ENCODE data around the gene SLC12A9.
"Not testable (repeated sequence)": the region's sequence is repeated elsewhere in the genome, so short reads cannot be mapped to it uniquely, and the experiment has no call there.

The SLC12A9 gene

GRCh38 chr7:100899432-100899831, 46.9 kb downstream of the SLC12A9 start:
- ChIA-PET POLR2A (interaction anchor here (1.1 kb wide), 1 partner anchor 10 kb away, joined by 3 read pairs; the partner anchor contains the start of gene UFSP1), CTCF (interaction anchor here (0.7 kb wide), 1 partner anchor 52 kb away, joined by 9 read pairs; no protein-coding TSS in a partner anchor)
- DNase-seq (ENCODE audit: extremely low spot score), result no peak
- TF ChIP-seq LEF1 (IDR thresholded peaks at IDR 0.05; ENCODE audit: borderline replicate concordance), result no peak
- no peak for TF ChIP-seq FOXA1 (IDR thresholded peaks at IDR 0.05)
- TF ChIP-seq SUZ12 (IDR thresholded peaks at IDR 0.05), result no peak
- no peak for TF ChIP-seq CTBP1 (IDR thresholded peaks at IDR 0.05; ENCODE audit: borderline replicate concordance)
- no peak for TF ChIP-seq NFRKB (IDR thresholded peaks at IDR 0.05)
- TF ChIP-seq FOXK2 (IDR thresholded peaks at IDR 0.05), result no peak
- no peak for TF ChIP-seq FOXM1 (IDR thresholded peaks at IDR 0.05; ENCODE audit: borderline replicate concordance)
- no peak for TF ChIP-seq ZNF384 (IDR thresholded peaks at IDR 0.05)
- TF ChIP-seq L3MBTL2 (conservative IDR thresholded peaks at IDR 0.05), result no peak
- TF ChIP-seq PKNOX1 (IDR thresholded peaks at IDR 0.05), result no peak

- CTCF ChIA-PET, result interaction anchor here (0.6 kb wide), 1 partner anchor 46 kb away, joined by 3 read pairs; no protein-coding TSS in a partner anchor
- TF ChIP-seq PKNOX1 (IDR thresholded peaks at IDR 0.05) (no peak), BHLHE40 (IDR thresholded peaks at IDR 0.05; ENCODE audit: borderline replicate concordance) (no peak), LEF1 (IDR thresholded peaks at IDR 0.05; ENCODE audit: borderline replicate concordance) (no peak), CTBP1 (IDR thresholded peaks at IDR 0.05; ENCODE audit: borderline replicate concordance) (no peak), L3MBTL2 (conservative IDR thresholded peaks at IDR 0.05) (no peak), TARDBP (IDR thresholded peaks at IDR 0.05) (no peak), ELF4 (IDR thresholded peaks at IDR 0.05) (no peak), SUZ12 (IDR thresholded peaks at IDR 0.05) (no peak), SP1 (IDR thresholded peaks at IDR 0.05) (no peak), NFRKB (IDR thresholded peaks at IDR 0.05) (no peak), ZNF384 (IDR thresholded peaks at IDR 0.05) (no peak)
- POLR2A ChIA-PET, result no interaction called here
- DNase-seq (ENCODE audit: extremely low spot score), result no peak
Observed at GRCh38 chr7:100900978-100901377, 48.5 kb downstream of the SLC12A9 start.

- ChIA-PET CTCF (no interaction called here), POLR2A (interaction anchor here (1.2 kb wide), 1 partner anchor 12 kb away, joined by 3 read pairs; the partner anchor contains the start of gene UFSP1)
- TF ChIP-seq L3MBTL2 (conservative IDR thresholded peaks at IDR 0.05) (no peak), ZNF384 (IDR thresholded peaks at IDR 0.05) (no peak), SP1 (IDR thresholded peaks at IDR 0.05) (no peak), NFRKB (IDR thresholded peaks at IDR 0.05) (no peak), CTBP1 (IDR thresholded peaks at IDR 0.05; ENCODE audit: borderline replicate concordance) (no peak), SUZ12 (IDR thresholded peaks at IDR 0.05) (no peak), FOXK2 (IDR thresholded peaks at IDR 0.05) (no peak), PKNOX1 (IDR thresholded peaks at IDR 0.05) (no peak), ELF4 (IDR thresholded peaks at IDR 0.05) (no peak)
- DNase-seq (ENCODE audit: extremely low spot score), result no peak
Observed at GRCh38 chr7:100901921-100902332, 49.4 kb downstream of the SLC12A9 start.

- ChIA-PET CTCF (interaction anchor here (0.6 kb wide), 2 partner anchors 15 to 155 kb away, joined by 3 to 4 read pairs; no protein-coding TSS in a partner anchor), POLR2A (no interaction called here)
Observed at GRCh38 chr7:100902638-100903037, 50.1 kb downstream of the SLC12A9 start.

GRCh38 chr7:100908512-100908911, 56.0 kb downstream of the SLC12A9 start:
- DNase-seq (ENCODE audit: extremely low spot score), result no peak
- ChIA-PET CTCF (no interaction called here), POLR2A (no interaction called here)
- no peak for TF ChIP-seq LEF1 (IDR thresholded peaks at IDR 0.05; ENCODE audit: borderline replicate concordance)
- TF ChIP-seq PKNOX1 (IDR thresholded peaks at IDR 0.05), result no peak
- TF ChIP-seq NFRKB (IDR thresholded peaks at IDR 0.05), result no peak
- no peak for TF ChIP-seq SUZ12 (IDR thresholded peaks at IDR 0.05)
- TF ChIP-seq FOXM1 (IDR thresholded peaks at IDR 0.05; ENCODE audit: borderline replicate concordance), result no peak
- no peak for TF ChIP-seq TARDBP (IDR thresholded peaks at IDR 0.05)
- no peak for TF ChIP-seq BHLHE40 (IDR thresholded peaks at IDR 0.05; ENCODE audit: borderline replicate concordance)

More at GRCh38 chr7:100902638-100903037, 50.1 kb downstream of the SLC12A9 start:
- TF ChIP-seq CTBP1 (IDR thresholded peaks at IDR 0.05; ENCODE audit: borderline replicate concordance) (no peak), BHLHE40 (IDR thresholded peaks at IDR 0.05; ENCODE audit: borderline replicate concordance) (no peak), L3MBTL2 (conservative IDR thresholded peaks at IDR 0.05) (no peak), LEF1 (IDR thresholded peaks at IDR 0.05; ENCODE audit: borderline replicate concordance) (no peak), SP1 (IDR thresholded peaks at IDR 0.05) (no peak), FOXM1 (IDR thresholded peaks at IDR 0.05; ENCODE audit: borderline replicate concordance) (no peak), ARNT (IDR thresholded peaks at IDR 0.05) (no peak), SUZ12 (IDR thresholded peaks at IDR 0.05) (no peak), PKNOX1 (IDR thresholded peaks at IDR 0.05) (no peak), NFRKB (IDR thresholded peaks at IDR 0.05) (no peak), FOXA1 (IDR thresholded peaks at IDR 0.05) (no peak), FOXK2 (IDR thresholded peaks at IDR 0.05) (no peak), HDGF (IDR thresholded peaks at IDR 0.05; ENCODE audit: borderline replicate concordance) (no peak), ELF4 (IDR thresholded peaks at IDR 0.05) (no peak), ZNF384 (IDR thresholded peaks at IDR 0.05) (no peak), TARDBP (IDR thresholded peaks at IDR 0.05) (no peak)
- DNase-seq (ENCODE audit: extremely low spot score), result no peak

- DNase-seq (ENCODE audit: extremely low spot score); POLR2A ChIA-PET; CTCF ChIA-PET: not testable (repeated sequence)
Observed at GRCh38 chr7:100910443-100910842, 57.9 kb downstream of the SLC12A9 start.
